HFFc6 (cell line): ENCODE data around the gene AKT3. TPM values are rescaled to one million over a fixed set of nuclear protein-coding genes. Genes with fewer than 3 reads are reported as not detected.

Experiments used
- DNase-seq: peaks from one replicate; pipeline ENCODE4 v3.0.0-alpha.2; 2018
- H3K27ac Mint-ChIP-seq: 2 replicates; pipeline ENCODE4 v1.8.0; 2020; ENCODE audit warnings: mild to moderate bottlenecking, mixed read lengths
- H3K27me3 Mint-ChIP-seq: 2 replicates; pipeline ENCODE4 v1.8.0; 2021; ENCODE audit warnings: mild to moderate bottlenecking, moderate library complexity, mixed read lengths; ENCODE audit not compliant: insufficient read depth
- H3K36me3 Mint-ChIP-seq: 2 replicates; pipeline ENCODE4 v1.8.0; 2021; ENCODE audit warnings: low read depth, mixed read lengths
- H3K4me1 Mint-ChIP-seq: 2 replicates; pipeline ENCODE4 v1.8.0; 2020; ENCODE audit warnings: low read depth, mixed read lengths
- H3K4me3 Mint-ChIP-seq: 2 replicates; pipeline ENCODE4 v1.8.0; 2020; ENCODE audit warnings: mild to moderate bottlenecking, moderate library complexity, mixed read lengths
- H3K9me3 Mint-ChIP-seq: 2 replicates; pipeline ENCODE4 v1.8.0; 2020; ENCODE audit warnings: mild to moderate bottlenecking, mixed read lengths
- total RNA-seq, 6 experiments: library from RNA; stranded (reverse); fragmentation: NEBNext Ultra II Directional; extraction: Animal tissue kit (Norgen Biotek cat#: 25700); gene quantifications; 2 replicates in 1 of 6; 3 replicates in 5 of 6; pipeline ENCODE4 v1.2.3, GENCODE V29; 2021
- TF ChIP-seq, protein P1 (sequence below): fragments of 200-600 bp; sonication (generic); IDR thresholded peaks from 2 replicates; pipeline ENCODE4 v1.5.0; 2021; ENCODE audit warnings: antibody characterized with exemption, mild to moderate bottlenecking

Gene AKT3
- total RNA-seq, 6 experiments from 2014 or later: 66.8 to 85.4 (median 75.1) TPM

DNA sequence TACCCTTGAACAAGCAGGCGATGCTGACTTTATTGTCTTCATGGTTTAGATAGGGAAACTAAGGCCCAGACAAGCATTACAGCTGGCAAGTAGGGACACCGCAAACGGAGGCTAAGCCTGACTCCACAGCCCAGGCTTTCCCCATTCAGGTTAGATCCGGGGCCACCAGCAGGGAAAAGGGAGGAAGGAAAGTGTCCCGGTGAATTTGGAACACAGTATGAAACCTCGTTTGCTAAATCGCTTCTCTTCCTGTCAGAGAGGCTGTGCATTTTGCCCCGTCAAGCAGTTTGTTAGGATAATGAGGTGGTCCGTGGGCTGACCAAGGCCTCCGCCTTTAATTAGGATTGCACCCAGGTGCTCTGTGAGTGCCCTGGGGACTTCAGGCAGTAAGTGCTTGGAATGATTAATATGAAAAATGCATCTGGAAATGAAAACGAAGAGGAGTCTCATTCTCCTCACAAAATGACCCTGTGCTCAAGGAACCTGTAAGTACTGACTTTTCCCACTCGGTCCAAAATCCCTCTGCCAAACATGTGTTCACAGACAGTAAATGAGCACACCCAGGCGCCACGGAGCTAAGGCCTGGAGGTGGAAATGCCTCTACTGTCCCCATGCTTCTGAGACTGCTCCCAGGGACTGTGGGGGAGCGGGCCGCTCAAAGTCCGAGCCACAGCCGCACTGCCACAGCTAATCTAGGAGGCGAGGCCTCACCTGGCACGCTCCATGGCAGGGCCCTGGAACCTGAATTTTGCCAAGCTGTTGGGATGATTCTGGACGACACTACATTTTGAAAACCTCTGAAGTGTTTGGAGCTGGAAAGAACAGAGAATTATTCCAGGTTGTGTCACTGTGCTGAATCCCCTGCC lies 360.1 kb downstream of the AKT3 start:
- no peak overlapping the region for H3K27ac Mint-ChIP-seq
- peaks cover 5% of the 10 kb centered on the region; the same call in 1 of the 2 replicates for H3K36me3 Mint-ChIP-seq
- no peaks in the 10 kb centered on the region for H3K27me3 Mint-ChIP-seq
- no peak for DNase-seq
- H3K9me3 Mint-ChIP-seq: no peaks in the 10 kb centered on the region
- peaks cover 20% of the 10 kb centered on the region for H3K4me1 Mint-ChIP-seq
- TF ChIP-seq, protein P1, sequence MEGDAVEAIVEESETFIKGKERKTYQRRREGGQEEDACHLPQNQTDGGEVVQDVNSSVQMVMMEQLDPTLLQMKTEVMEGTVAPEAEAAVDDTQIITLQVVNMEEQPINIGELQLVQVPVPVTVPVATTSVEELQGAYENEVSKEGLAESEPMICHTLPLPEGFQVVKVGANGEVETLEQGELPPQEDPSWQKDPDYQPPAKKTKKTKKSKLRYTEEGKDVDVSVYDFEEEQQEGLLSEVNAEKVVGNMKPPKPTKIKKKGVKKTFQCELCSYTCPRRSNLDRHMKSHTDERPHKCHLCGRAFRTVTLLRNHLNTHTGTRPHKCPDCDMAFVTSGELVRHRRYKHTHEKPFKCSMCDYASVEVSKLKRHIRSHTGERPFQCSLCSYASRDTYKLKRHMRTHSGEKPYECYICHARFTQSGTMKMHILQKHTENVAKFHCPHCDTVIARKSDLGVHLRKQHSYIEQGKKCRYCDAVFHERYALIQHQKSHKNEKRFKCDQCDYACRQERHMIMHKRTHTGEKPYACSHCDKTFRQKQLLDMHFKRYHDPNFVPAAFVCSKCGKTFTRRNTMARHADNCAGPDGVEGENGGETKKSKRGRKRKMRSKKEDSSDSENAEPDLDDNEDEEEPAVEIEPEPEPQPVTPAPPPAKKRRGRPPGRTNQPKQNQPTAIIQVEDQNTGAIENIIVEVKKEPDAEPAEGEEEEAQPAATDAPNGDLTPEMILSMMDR: no peak
- H3K4me3 Mint-ChIP-seq: no peak overlapping the region

DNA sequence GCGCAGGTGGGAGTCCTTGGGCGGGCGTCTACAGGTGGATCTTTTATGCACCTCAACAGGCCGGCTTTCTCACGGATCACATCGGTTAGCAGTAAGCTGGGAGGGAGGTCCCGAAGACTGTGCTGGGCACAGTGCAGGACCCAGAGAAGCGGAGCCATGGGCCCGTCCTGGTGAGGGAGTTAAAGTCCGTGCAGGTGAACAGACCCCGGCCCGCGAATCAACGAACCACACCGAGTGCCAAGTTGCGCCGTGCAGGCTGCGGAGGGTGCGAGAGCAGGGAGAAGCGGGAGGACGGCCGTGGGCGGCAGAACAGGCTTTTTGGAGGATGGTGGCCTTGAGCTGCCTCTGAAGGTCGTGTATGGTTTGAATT lies 360.9 kb downstream of the AKT3 start:
- no peak overlapping the region for H3K27ac Mint-ChIP-seq
- H3K9me3 Mint-ChIP-seq: no peaks in the 10 kb centered on the region
- no peak overlapping the region for H3K4me3 Mint-ChIP-seq

DNA sequence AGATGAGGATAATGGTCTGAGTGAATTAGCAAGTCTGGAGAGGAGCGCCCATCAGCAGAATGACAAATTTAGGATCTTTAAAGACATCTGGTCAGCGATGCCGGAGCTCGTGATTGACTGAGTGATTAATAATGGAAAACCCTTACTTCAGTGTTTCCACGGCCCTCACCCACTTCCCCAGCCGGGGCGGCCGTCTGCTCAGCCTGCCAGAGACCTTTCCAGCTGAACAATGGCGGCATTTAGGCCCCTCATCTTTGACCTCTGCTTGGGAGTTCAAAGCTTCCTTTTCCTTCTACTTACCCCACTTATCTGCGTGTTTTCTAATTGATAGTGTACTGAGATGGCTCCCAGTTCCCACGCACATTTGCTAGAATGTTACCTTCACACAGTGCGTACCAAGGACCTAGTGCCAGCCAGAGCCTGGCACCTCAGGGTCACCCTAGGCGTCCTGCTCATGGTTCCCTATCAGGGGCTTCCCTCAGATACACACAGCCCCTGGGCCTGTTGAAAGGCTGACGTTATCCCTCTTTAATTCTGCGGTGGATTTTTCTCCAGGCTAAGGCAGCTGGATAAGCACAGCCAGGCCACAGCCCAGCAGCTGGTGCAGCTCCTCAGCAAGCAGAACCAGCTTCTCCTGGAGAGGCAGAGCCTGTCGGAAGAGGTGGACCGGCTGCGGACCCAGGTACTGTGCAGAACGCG lies 361.4 kb downstream of the AKT3 start:
- no peak for DNase-seq
- Mint-ChIP-seq H3K27ac (no peak overlapping the region), H3K9me3 (no peaks in the 10 kb centered on the region), H3K4me3 (no peak overlapping the region), H3K27me3 (no peaks in the 10 kb centered on the region), H3K36me3 (no peaks in the 10 kb centered on the region; the same call in 1 of the 2 replicates), H3K4me1 (peaks cover 18% of the 10 kb centered on the region)
- TF ChIP-seq, protein P1: no peak

More for the DNA sequence above, 360.9 kb downstream of the AKT3 start:
- H3K27me3 Mint-ChIP-seq: no peaks in the 10 kb centered on the region
- DNase-seq: no peak
- TF ChIP-seq, protein P1: no peak
- no peaks in the 10 kb centered on the region; the same call in 1 of the 2 replicates for H3K36me3 Mint-ChIP-seq
- peaks cover 20% of the 10 kb centered on the region for H3K4me1 Mint-ChIP-seq

DNA sequence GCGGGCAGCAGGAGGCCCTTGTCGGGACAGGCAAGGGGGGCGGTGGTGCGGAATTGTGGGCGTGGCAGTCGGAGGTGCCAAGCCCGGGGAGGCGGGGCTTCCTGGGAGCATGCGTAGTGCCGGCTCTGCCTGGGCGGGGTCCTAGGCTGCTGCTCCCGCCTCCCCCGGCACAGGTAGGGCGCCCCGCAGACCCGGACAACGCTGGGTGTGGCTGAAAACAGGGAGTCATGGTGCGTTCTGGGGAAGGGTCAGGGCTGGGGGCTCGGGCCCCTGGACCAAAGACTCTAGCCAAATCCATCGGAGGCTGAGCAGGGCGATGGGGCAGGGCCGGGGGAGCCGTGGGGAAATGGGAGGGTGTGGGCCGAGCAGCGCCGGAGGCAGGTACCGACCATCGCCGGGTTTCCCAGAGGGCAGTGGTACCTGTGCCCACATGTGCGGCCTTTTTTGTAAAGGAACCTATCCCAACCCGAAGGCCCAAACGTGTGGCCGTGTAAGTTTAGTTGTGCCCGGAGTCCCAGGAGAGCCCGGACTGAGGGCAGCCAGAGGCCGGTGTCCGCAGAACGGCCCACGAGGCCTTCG lies 362.3 kb downstream of the AKT3 start:
- TF ChIP-seq, protein P1: no peak
- H3K36me3 Mint-ChIP-seq: no peaks in the 10 kb centered on the region; the same call in 1 of the 2 replicates
- no peak overlapping the region for H3K4me3 Mint-ChIP-seq
- H3K4me1 Mint-ChIP-seq: peaks cover 13% of the 10 kb centered on the region
- DNase-seq: no peak
- H3K27ac Mint-ChIP-seq: no peak overlapping the region
- no peaks in the 10 kb centered on the region for H3K9me3 Mint-ChIP-seq
- peaks cover 2% of the 10 kb centered on the region; the same call in 1 of the 2 replicates for H3K27me3 Mint-ChIP-seq

DNA sequence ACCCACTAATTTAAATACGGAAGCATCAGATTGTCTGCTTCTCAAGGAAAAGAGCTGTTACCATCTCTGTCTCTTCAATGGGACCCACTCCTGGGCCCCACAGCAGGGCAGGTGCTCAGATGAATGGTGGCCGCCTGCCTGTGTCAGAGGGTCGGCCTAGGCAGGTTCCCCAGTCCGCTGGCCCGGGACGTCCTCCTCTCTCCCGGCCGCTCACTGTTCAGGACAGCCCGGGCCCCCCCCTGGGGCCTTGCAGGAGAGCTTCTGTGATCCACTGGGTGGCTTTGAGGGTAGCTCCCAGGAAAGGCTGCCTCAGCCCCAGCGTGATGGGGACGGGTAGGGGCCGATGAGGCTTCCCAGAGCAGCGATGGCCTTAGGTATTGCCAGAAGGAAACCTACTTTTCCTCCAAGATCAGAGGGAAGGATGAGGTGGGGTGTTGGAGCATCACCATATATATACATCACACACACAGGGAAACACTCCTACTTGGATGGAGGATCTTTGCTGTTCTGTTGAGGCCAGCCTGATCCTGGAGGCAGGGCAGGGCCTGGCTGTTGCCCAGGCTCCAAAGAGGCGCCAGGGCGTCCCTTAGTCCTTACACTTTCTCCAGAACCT lies 362.9 kb downstream of the AKT3 start:
- Mint-ChIP-seq H3K36me3 (no peaks in the 10 kb centered on the region; the same call in 1 of the 2 replicates), H3K4me1 (peaks cover 19% of the 10 kb centered on the region), H3K4me3 (no peak overlapping the region), H3K9me3 (no peaks in the 10 kb centered on the region), H3K27ac (no peak overlapping the region), H3K27me3 (peaks cover 2% of the 10 kb centered on the region; the same call in 1 of the 2 replicates)
- no peak for DNase-seq
- TF ChIP-seq, protein P1: no peak
